Esophagus muscularis mucosa (tissue), 4 donors: ENCODE data around the gene PAX9. TPM values are rescaled to one million over a fixed set of nuclear protein-coding genes. Genes with fewer than 3 reads are reported as not detected.

Experiments used
- DNase-seq: peaks from one replicate; pipeline ENCODE4 v3.0.0-alpha.2; 2017; ENCODE audit errors: extremely low spot score
- H3K27ac ChIP-seq, 4 donors: fragments of 200-600 bp; sonication (generic); replicated peaks in 1 of 4; 1 replicate in 3 of 4; 2 replicates in 1 of 4; pipeline ENCODE4 v1.5.1; 2016 to 2019; ENCODE audit warnings: mild to moderate bottlenecking in 1 of 4
- H3K27me3 ChIP-seq, 4 donors: fragments of 200-600 bp; sonication (generic); one replicate each; pipeline versions ENCODE4 v1.5.1 to v1.6.0; 2016 to 2019
- H3K36me3 ChIP-seq, 4 donors: fragments of 200-600 bp; sonication (generic); one replicate each; pipeline ENCODE4 v1.5.1; 2016 to 2019
- H3K4me1 ChIP-seq, 4 donors: fragments of 200-600 bp; sonication (generic); one replicate each; pipeline ENCODE4 v1.5.1; 2016 to 2019
- H3K4me3 ChIP-seq, 4 donors: fragments of 200-600 bp; sonication (generic); 1 replicate in 2 of 4; 2 replicates in 2 of 4; pipeline ENCODE4 v1.5.1; 2016 to 2019; ENCODE audit warnings: mild to moderate bottlenecking in 4 of 4, moderate library complexity in 1 of 4
- H3K9me3 ChIP-seq, 4 donors: fragments of 200-600 bp; sonication (generic); 1 replicate in 3 of 4; 2 replicates in 1 of 4; pipeline ENCODE4 v1.5.1; 2016 to 2019
- EP300 ChIP-seq: sonication (generic); formaldehyde crosslinking; IDR thresholded peaks from one replicate; pipeline ENCODE4 v1.6.1; 2017; ENCODE audit warnings: antibody characterized with exemption
- POLR2A ChIP-seq: fragments of 450-650 bp; IDR thresholded peaks from one replicate; pipeline ENCODE4 v1.6.1; 2017; ENCODE audit warnings: antibody characterized with exemption, moderate library complexity, mild to moderate bottlenecking, low read depth
- POLR2AphosphoS5 ChIP-seq, 2 donors: sonication (generic); formaldehyde crosslinking; IDR thresholded peaks; one replicate each; pipeline ENCODE4 v1.6.1; 2017; ENCODE audit warnings: antibody characterized with exemption in 2 of 2
- WGBS: methylation state at CpG from one replicate; pipeline ENCODE4 v1.1.5; 2018; 5-methylcytosine and 5-hydroxymethylcytosine counted together
- intact Hi-C: fragments of 100-400 bp; cut with DNase I; formaldehyde crosslinking; loops from one replicate; pipeline ENCODE4 v1.15.1; 2023
- total RNA-seq, 4 donors: library from RNA; depleted of rRNA; stranded (reverse); fragments of >200 nt; gene quantifications; one replicate each; pipeline versions ENCODE4 v1.1.0 to v1.2.1, GENCODE V29; 2016
- TF ChIP-seq, protein P1 (sequence below), 3 experiments: fragments of 200-600 bp in 2 of 3; fragments of 450-650 bp in 1 of 3; sonication (generic) in 2 of 3; IDR thresholded peaks; one replicate each; pipeline ENCODE4 v1.5.1; 2017 to 2019; ENCODE audit warnings: antibody characterized with exemption in 3 of 3, mild to moderate bottlenecking in 2 of 3, moderate library complexity in 1 of 3

PAX9 gene
- 1 to 10 TPM in 1 of 4 donors, under 1 TPM in 3; 0.50 to 2.1 (median 0.77) TPM for total RNA-seq

DNA sequence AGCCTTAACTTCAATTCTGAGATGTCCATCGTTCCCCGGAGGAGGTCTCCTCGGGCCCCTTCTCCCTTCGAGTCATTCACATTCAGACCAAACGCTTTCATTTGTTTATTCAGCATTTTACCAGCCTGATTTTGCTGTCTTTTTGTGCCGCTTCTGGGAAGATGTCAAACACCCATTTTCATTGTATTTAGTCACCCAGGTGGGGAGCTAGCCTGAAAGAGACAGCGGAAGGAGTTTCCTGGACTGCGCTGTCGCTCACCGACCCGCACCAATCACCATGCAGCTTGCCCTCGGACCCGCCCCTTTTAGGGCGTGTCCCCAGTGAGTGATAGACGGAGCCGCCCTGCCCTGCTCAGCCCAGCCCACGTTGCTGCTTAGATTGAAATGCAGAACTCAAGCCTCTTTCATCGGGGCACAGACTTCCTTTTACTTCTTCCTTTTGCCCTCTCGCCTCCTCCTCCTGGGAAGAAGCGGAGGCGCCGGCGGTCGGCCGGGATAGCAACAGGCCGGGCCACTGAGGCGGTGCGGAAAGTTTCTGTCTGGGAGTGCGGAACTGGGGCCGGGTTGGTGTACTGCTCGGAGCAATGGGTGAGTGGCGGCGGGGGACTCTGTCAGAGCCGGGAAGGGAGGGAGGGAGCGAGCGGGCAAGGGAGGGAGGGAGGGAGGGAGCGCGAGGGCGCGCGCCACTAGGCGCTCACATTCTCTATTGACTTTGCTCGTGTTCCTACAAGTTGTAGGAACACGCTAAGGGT, at the start of gene PAX9:
PAX9 (plus strand) TSS at position 355 of the 752 bp plus-strand sequence; CDS start at position 585, 230 bp downstream.
- TF ChIP-seq POLR2A: no peak
- peak; percentile 8 to 14 for TF ChIP-seq POLR2AphosphoS5 (IDR thresholded peaks at IDR 0.05)
- peaks cover 24 to 100% (median 86%) of the 10 kb centered on the region in 4 donors for H3K27me3 ChIP-seq
- 2% methylated on average over 41 of the region's 44 CpGs for WGBS
- DNase-seq: peak; percentile 72
- H3K4me1 ChIP-seq: peaks cover 58 to 79% (median 72%) of the 10 kb centered on the region in 4 donors
- intact Hi-C loops: no loop called here
- peak within 1 kb of the TSS; percentile 40 to 48 (median 44) for H3K4me3 ChIP-seq
- H3K36me3 ChIP-seq: no peaks in the 10 kb centered on the region
- H3K9me3 ChIP-seq: no peaks in the 10 kb centered on the region
- H3K27ac ChIP-seq: peak within 1 kb of the TSS in 1 of 4 donors; percentile 34

GRCh38 chr14:36617824-36618223, 43.8 kb upstream of the PAX9 start:
- intact Hi-C loops: no loop called here
- Histone ChIP-seq H3K4me3 (no peak overlapping the region), H3K4me1 (no peaks in the 10 kb centered on the region), H3K27me3 (peaks cover 0 to 8% (median 0%) of the 10 kb centered on the region in 4 donors), H3K27ac (no peak overlapping the region), H3K36me3 (no peaks in the 10 kb centered on the region), H3K9me3 (peaks cover 0 to 5% (median 0%) of the 10 kb centered on the region in 4 donors)
- 74% methylated on average over 5 of the region's 5 CpGs for WGBS
- no peak for DNase-seq
- TF ChIP-seq EP300 (no peak), POLR2A (no peak), POLR2AphosphoS5 (IDR thresholded peaks at IDR 0.05) (no peak)
- TF ChIP-seq, protein P1, sequence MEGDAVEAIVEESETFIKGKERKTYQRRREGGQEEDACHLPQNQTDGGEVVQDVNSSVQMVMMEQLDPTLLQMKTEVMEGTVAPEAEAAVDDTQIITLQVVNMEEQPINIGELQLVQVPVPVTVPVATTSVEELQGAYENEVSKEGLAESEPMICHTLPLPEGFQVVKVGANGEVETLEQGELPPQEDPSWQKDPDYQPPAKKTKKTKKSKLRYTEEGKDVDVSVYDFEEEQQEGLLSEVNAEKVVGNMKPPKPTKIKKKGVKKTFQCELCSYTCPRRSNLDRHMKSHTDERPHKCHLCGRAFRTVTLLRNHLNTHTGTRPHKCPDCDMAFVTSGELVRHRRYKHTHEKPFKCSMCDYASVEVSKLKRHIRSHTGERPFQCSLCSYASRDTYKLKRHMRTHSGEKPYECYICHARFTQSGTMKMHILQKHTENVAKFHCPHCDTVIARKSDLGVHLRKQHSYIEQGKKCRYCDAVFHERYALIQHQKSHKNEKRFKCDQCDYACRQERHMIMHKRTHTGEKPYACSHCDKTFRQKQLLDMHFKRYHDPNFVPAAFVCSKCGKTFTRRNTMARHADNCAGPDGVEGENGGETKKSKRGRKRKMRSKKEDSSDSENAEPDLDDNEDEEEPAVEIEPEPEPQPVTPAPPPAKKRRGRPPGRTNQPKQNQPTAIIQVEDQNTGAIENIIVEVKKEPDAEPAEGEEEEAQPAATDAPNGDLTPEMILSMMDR (IDR thresholded peaks at IDR 0.05): no peak

DNA sequence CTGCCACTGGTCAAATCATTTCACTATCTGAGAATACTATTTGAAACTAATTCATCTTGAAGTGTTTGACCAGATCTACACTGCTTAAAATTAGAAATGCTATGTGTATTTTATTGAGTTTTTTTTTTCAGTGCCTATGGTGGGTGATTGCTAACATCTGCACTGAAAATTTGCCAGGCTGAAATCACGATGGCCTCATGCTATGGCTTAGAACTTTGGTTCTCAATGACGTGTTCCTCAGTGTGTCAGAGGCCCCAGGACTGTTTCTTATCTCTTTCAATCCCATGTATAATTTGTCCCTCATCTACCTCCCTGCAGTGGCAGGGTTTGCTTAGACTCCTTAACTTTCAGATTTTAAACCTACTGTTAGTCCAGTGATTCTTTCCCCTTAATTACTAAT, 43.0 kb upstream of the PAX9 start:
- H3K4me1 ChIP-seq: no peaks in the 10 kb centered on the region
- H3K27ac ChIP-seq: no peak overlapping the region
- no peak overlapping the region for H3K4me3 ChIP-seq
- intact Hi-C loops: no loop called here
- H3K27me3 ChIP-seq: peaks cover 0 to 5% (median 0%) of the 10 kb centered on the region in 4 donors
- TF ChIP-seq EP300 (no peak), POLR2A (no peak), POLR2AphosphoS5 (IDR thresholded peaks at IDR 0.05) (no peak)
- TF ChIP-seq, protein P1 (IDR thresholded peaks at IDR 0.05): no peak
- WGBS: 43% methylated on average over 2 of the region's 2 CpGs
- H3K36me3 ChIP-seq: no peaks in the 10 kb centered on the region
- H3K9me3 ChIP-seq: peaks cover 0 to 5% (median 0%) of the 10 kb centered on the region in 4 donors
- DNase-seq: no peak

DNA sequence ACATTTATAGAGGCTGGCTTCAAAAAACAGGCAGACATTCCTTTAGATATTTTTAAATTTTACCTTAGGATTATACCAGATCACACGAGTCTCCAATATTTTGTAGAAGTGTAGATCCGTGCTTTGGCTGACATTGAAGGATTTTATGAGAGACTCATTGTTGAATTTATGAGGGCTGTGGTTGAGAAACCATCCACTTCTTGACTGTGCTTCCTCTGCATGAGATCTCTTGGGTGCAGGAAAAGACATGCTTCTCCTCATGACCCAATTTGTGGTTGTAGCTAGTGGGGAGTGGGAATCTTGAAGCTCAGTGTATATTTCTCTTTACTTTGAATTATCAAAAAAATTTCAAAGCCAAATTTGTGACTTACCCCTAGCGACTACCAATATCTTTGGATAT, 42.5 kb upstream of the PAX9 start:
- no peak overlapping the region for H3K27ac ChIP-seq
- intact Hi-C loops: no loop called here
- 72% methylated on average over 3 of the region's 3 CpGs for WGBS
- H3K9me3 ChIP-seq: peaks cover 0 to 5% (median 0%) of the 10 kb centered on the region in 4 donors
- no peak overlapping the region for H3K4me3 ChIP-seq
- H3K4me1 ChIP-seq: no peaks in the 10 kb centered on the region
- TF ChIP-seq POLR2A: no peak
- TF ChIP-seq, protein P1 (IDR thresholded peaks at IDR 0.05): no peak
- TF ChIP-seq EP300: no peak
- TF ChIP-seq POLR2AphosphoS5 (IDR thresholded peaks at IDR 0.05): no peak
- no peaks in the 10 kb centered on the region for H3K36me3 ChIP-seq
- no peak for DNase-seq
- peaks cover 0 to under 1% (median 0%) of the 10 kb centered on the region in 4 donors for H3K27me3 ChIP-seq

DNA sequence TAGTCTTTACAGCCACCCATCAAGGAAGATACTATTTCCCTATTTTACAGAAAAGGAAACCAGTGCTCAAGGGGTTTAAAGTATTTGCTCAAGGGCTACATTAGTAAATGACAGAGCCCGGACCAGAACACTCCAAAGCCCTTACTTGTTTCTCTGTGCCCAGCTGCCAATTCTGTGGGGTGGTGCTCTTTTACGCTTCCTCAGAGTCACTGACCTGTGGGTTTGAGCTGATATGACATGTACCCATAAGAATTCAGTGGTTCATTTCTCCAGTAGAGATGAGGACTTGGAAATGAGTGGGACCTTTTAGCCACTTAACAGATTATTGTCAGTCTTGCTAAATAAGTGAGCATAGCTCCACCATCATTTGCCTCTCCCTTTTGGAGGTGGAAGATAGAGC, 41.8 kb upstream of the PAX9 start:
- no peak for DNase-seq
- Histone ChIP-seq H3K9me3 (peaks cover 0 to 5% (median 0%) of the 10 kb centered on the region in 4 donors), H3K27me3 (no peaks in the 10 kb centered on the region), H3K27ac (no peak overlapping the region), H3K4me3 (no peak overlapping the region), H3K4me1 (no peaks in the 10 kb centered on the region), H3K36me3 (no peaks in the 10 kb centered on the region)
- TF ChIP-seq POLR2A: no peak
- TF ChIP-seq, protein P1 (IDR thresholded peaks at IDR 0.05): no peak
- intact Hi-C loops: no loop called here
- 82% methylated on average over 2 of the region's 2 CpGs for WGBS
